Astrocyte (in vitro differentiated cells and primary cell): Measurements from ENCODE around the gene DPYSL3.

ENCODE experiments used
- CTCF ChIP-seq: IDR thresholded peaks from 2 replicates; pipeline ENCODE4 v1.5.1; 2011; ENCODE audit warnings: low read depth, mild to moderate bottlenecking, inconsistent platforms, low read length, moderate library complexity; ENCODE audit not compliant: insufficient read depth
- EZH2 ChIP-seq: IDR thresholded peaks from 2 replicates; pipeline ENCODE4 v1.6.1; 2012; ENCODE audit warnings: mild to moderate bottlenecking, low read length, inconsistent platforms; ENCODE audit not compliant: insufficient read depth

- TF ChIP-seq EZH2, result no peak
- TF ChIP-seq CTCF, result no peak
Measured at GRCh38 chr5:147530530-147531389, 20.9 kb upstream of the DPYSL3 start.
